Measurements from ENCODE around the gene ZFAND2A.

- TF ChIP-seq CTCF (IDR thresholded peaks at IDR 0.05) (no peak), POLR2A (IDR thresholded peaks at IDR 0.05) (no peak)
Measured at GRCh38 chr7:1151156-1151555, 8.8 kb downstream of the ZFAND2A start.
